ENCODE measurements around the gene KDM3A. TPM values are rescaled to one million over a fixed set of nuclear protein-coding genes. Genes with fewer than 3 reads are reported as not detected.

The KDM3A gene
- total RNA-seq, 1 experiment from 2014 or later = 52.6 TPM

DNA sequence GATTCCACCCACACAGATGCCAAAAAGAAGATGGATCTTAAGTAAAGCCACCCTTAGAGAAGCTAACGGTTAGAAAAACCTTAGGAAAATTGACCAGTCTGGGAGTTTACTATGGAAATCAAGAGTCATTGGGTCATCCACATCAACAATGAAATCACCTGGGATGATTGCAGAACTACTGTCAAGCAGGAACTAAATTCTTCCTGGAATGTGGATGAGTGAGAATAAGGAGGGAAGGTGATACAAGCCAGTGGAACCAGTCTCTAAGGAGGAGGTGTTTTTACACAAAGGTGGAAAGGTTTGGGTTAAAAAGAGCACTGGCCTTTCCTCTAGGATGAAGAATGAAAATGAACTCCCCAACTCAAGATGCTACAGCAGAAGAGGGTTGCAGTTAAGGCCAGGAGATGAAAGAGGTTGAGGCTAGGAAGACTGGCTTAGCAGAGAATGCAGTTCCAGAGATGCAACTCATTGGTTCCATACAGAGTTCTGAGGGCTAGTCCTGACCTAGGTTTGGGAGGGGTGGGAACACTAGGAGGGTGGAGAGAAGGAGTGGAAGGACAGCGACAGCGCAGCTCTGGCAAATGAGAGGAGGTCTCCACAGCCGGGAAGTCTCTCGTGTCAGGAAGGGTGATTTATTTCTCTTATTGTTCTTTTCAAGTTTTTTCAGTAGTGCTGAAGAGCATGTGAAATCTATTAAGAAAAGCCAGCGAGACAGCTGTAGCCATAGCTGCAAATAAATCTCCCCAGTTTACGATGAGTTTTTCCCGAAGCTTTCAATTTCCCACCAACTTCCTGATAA is 27.7 kb upstream of the KDM3A start:
- no peak for DNase-seq (ENCODE audit: low read depth, low spot score)
- POLR2A ChIA-PET = no interaction called here

More for the DNA sequence above, 27.7 kb upstream of the KDM3A start:
- no peaks in the 10 kb centered on the region for H3K9me2 ChIP-seq (ENCODE audit: insufficient read depth)
- no TSS peak for BruUV-seq (replicated peaks)
- intact Hi-C loops (cut with micrococcal nuclease) = no loop called here
- ChIA-PET CTCF (no interaction called here), RAD21 (ENCODE audit: low non-redundant PET in 1 of 2, low total read pairs in 2 of 2, uncharacterized antibody in 2 of 2, unreplicated experiment in 2 of 2) (no interaction called here)
- no peak overlapping the region for H3K27ac ChIP-seq (ENCODE audit: low read depth, low read length)
- no peak for ATAC-seq
- no peaks in the 10 kb centered on the region for H3K36me3 ChIP-seq (ENCODE audit: control insufficient read depth in 1 of 2, insufficient read depth in 2 of 2, low read length in 2 of 2)
- no peaks in the 10 kb centered on the region for H3K9me3 ChIP-seq (ENCODE audit: control insufficient read depth in 1 of 2, insufficient read depth in 1 of 2, low read depth in 1 of 2, low read length in 2 of 2)
- no peak overlapping the region for H3K9ac ChIP-seq (ENCODE audit: low read length)
- no peak overlapping the region for H3K4me2 ChIP-seq (ENCODE audit: low read length)
- H3K27me3 ChIP-seq (ENCODE audit: insufficient read depth, low read length) = no peaks in the 10 kb centered on the region
- no peak overlapping the region for H3K4me3 ChIP-seq (replicated peaks in 1 of 2; ENCODE audit: low read depth in 1 of 2, low read length in 2 of 2)
- no peak overlapping the region for H2AFZ ChIP-seq (ENCODE audit: low read depth, low read length, poor library complexity, severe bottlenecking)
- no peaks in the 10 kb centered on the region for H4K20me1 ChIP-seq (ENCODE audit: insufficient read depth)
- TF ChIP-seq RAD21 (IDR thresholded peaks at IDR 0.05; ENCODE audit: low read depth) (no peak), YY1 (IDR thresholded peaks at IDR 0.05; ENCODE audit: extremely low read depth, insufficient replicate concordance, low read depth, low read length) (no peak), SP1 (IDR thresholded peaks at IDR 0.05; ENCODE audit: low read depth) (no peak), POLR2AphosphoS5 (IDR thresholded peaks at IDR 0.05; ENCODE audit: low read depth, low read length) (no peak), TCF7L2 (IDR thresholded peaks at IDR 0.05; ENCODE audit: borderline replicate concordance, extremely low read depth, insufficient read depth, insufficient read length) (no peak), REST (IDR thresholded peaks at IDR 0.05; ENCODE audit: low read depth) (no peak), ZNF274 (IDR thresholded peaks at IDR 0.05; ENCODE audit: low read depth, low read length) (no peak), CEBPB (IDR thresholded peaks at IDR 0.05; ENCODE audit: low read depth) (no peak), EGR1 (IDR thresholded peaks at IDR 0.05; ENCODE audit: low read depth) (no peak), EZH2 (IDR thresholded peaks at IDR 0.05) (no peak), FOSL1 (IDR thresholded peaks at IDR 0.05; ENCODE audit: low read depth) (no peak), ELF1 (IDR thresholded peaks at IDR 0.05; ENCODE audit: borderline replicate concordance, low read depth) (no peak), EZH2phosphoT487 (IDR thresholded peaks at IDR 0.05; ENCODE audit: borderline replicate concordance) (no peak), ATF3 (IDR thresholded peaks at IDR 0.05) (no peak), CBX3 (IDR thresholded peaks at IDR 0.05; ENCODE audit: low read depth) (no peak), JUND (IDR thresholded peaks at IDR 0.05) (no peak)
- TF ChIP-seq, protein P1, sequence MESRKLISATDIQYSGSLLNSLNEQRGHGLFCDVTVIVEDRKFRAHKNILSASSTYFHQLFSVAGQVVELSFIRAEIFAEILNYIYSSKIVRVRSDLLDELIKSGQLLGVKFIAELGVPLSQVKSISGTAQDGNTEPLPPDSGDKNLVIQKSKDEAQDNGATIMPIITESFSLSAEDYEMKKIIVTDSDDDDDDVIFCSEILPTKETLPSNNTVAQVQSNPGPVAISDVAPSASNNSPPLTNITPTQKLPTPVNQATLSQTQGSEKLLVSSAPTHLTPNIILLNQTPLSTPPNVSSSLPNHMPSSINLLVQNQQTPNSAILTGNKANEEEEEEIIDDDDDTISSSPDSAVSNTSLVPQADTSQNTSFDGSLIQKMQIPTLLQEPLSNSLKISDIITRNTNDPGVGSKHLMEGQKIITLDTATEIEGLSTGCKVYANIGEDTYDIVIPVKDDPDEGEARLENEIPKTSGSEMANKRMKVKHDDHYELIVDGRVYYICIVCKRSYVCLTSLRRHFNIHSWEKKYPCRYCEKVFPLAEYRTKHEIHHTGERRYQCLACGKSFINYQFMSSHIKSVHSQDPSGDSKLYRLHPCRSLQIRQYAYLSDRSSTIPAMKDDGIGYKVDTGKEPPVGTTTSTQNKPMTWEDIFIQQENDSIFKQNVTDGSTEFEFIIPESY (IDR thresholded peaks at IDR 0.05; ENCODE audit: extremely low read depth, insufficient replicate concordance, low read length) = no peak
- TF ChIP-seq, protein P2, sequence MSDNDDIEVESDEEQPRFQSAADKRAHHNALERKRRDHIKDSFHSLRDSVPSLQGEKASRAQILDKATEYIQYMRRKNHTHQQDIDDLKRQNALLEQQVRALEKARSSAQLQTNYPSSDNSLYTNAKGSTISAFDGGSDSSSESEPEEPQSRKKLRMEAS (IDR thresholded peaks at IDR 0.05) = no peak
- H3K4me1 ChIP-seq (ENCODE audit: control insufficient read depth in 1 of 2, insufficient read depth in 2 of 2, low read length in 2 of 2) = no peaks in the 10 kb centered on the region
- no peaks in the 10 kb centered on the region for H3K79me2 ChIP-seq (ENCODE audit: insufficient read depth, low read length)
